ENCODE data around the gene FEM1C. TPM values are rescaled to one million over a fixed set of nuclear protein-coding genes. Genes with fewer than 3 reads are reported as not detected.
A peak's percentile ranks its signal among the peaks of the same experiment; 100 is the strongest.

FEM1C gene
- total RNA-seq, 2 experiments from 2014 or later, result 5.6 to 9.0 TPM

GRCh38 chr5:115549154-115549553, 4.6 kb upstream of the FEM1C start:
- TF ChIP-seq EZH2phosphoT487 (IDR thresholded peaks at IDR 0.05; ENCODE audit: borderline replicate concordance, low read depth, low read length) (no peak), CTCF (conservative IDR thresholded peaks at IDR 0.05; ENCODE audit: low read length) (peak; percentile 74)
- Histone ChIP-seq H3K4me3 (ENCODE audit: low read depth, low read length, poor library complexity, severe bottlenecking) (no peak overlapping the region), H3K79me2 (ENCODE audit: insufficient read depth, low read depth, low read length) (no peaks in the 10 kb centered on the region), H3K9me2 (ENCODE audit: insufficient read depth, low read length) (no peaks in the 10 kb centered on the region), H3K36me3 (ENCODE audit: insufficient read depth, low read length) (no peaks in the 10 kb centered on the region; the same call in 1 of the 2 replicates), H3K4me2 (ENCODE audit: low read length) (no peak overlapping the region), H3K4me1 (ENCODE audit: insufficient read depth, low read length, poor library complexity, severe bottlenecking) (no peaks in the 10 kb centered on the region), H4K20me1 (ENCODE audit: insufficient read depth, low read length) (no peaks in the 10 kb centered on the region), H2AFZ (ENCODE audit: low read length) (peak overlapping the region; percentile 57; the same call in 1 of the 2 replicates), H3K9me3 (ENCODE audit: low read length) (peaks cover 13% of the 10 kb centered on the region; the same call in 1 of the 2 replicates), H3K27ac (ENCODE audit: low read depth, low read length, poor library complexity, severe bottlenecking) (no peak overlapping the region)
- BruUV-seq (replicated peaks), result no TSS peak
- DNase-seq (ENCODE audit: low spot score), result peak; percentile 59
- ChIA-PET POLR2A (no interaction called here), CTCF (ENCODE audit: unreplicated experiment) (no interaction called here)
- intact Hi-C loops (cut with micrococcal nuclease; ENCODE audit: unreplicated experiment), result loop anchor here (5.0 kb wide), 1 partner anchor 38 kb away; no protein-coding TSS in a partner anchor

GRCh38 chr5:115548683-115549082, 4.1 kb upstream of the FEM1C start:
- H2AFZ ChIP-seq (ENCODE audit: low read length), result peak overlapping the region; percentile 57; the same call in 1 of the 2 replicates
- H3K36me3 ChIP-seq (ENCODE audit: insufficient read depth, low read length), result no peaks in the 10 kb centered on the region; the same call in 1 of the 2 replicates
- no peak for DNase-seq (ENCODE audit: low spot score)
- ChIA-PET POLR2A (no interaction called here), CTCF (ENCODE audit: unreplicated experiment) (no interaction called here)
- H3K4me3 ChIP-seq (ENCODE audit: low read depth, low read length, poor library complexity, severe bottlenecking), result no peak overlapping the region
- peaks cover 3% of the 10 kb centered on the region; the same call in 1 of the 2 replicates for H3K79me2 ChIP-seq (ENCODE audit: insufficient read depth, low read depth, low read length)
- BruUV-seq (replicated peaks), result no TSS peak
- H4K20me1 ChIP-seq (ENCODE audit: insufficient read depth, low read length), result peaks cover under 1% of the 10 kb centered on the region; the same call in 1 of the 2 replicates
- no peak overlapping the region for H3K4me2 ChIP-seq (ENCODE audit: low read length)
- no peaks in the 10 kb centered on the region for H3K9me2 ChIP-seq (ENCODE audit: insufficient read depth, low read length)
- H3K9me3 ChIP-seq (ENCODE audit: low read length), result peaks cover 13% of the 10 kb centered on the region; the same call in 1 of the 2 replicates
- no peak overlapping the region for H3K27ac ChIP-seq (ENCODE audit: low read depth, low read length, poor library complexity, severe bottlenecking)
- no peaks in the 10 kb centered on the region for H3K4me1 ChIP-seq (ENCODE audit: insufficient read depth, low read length, poor library complexity, severe bottlenecking)
- intact Hi-C loops (cut with micrococcal nuclease; ENCODE audit: unreplicated experiment), result loop anchor here (5.0 kb wide), 1 partner anchor 39 kb away; no protein-coding TSS in a partner anchor
- TF ChIP-seq CTCF (conservative IDR thresholded peaks at IDR 0.05; ENCODE audit: low read length) (no peak), EZH2phosphoT487 (IDR thresholded peaks at IDR 0.05; ENCODE audit: borderline replicate concordance, low read depth, low read length) (no peak)

- TF ChIP-seq EZH2phosphoT487 (IDR thresholded peaks at IDR 0.05; ENCODE audit: borderline replicate concordance, low read depth, low read length) (no peak), CTCF (conservative IDR thresholded peaks at IDR 0.05; ENCODE audit: low read length) (no peak)
- POLR2A ChIA-PET, result interaction anchor here (0.7 to 1.2 kb wide), 4 partner anchors 9 to 31 kb away, joined by 3 to 5 read pairs (median 4); no protein-coding TSS in a partner anchor
- Histone ChIP-seq H3K4me1 (ENCODE audit: insufficient read depth, low read length, poor library complexity, severe bottlenecking) (peaks cover 22% of the 10 kb centered on the region), H3K4me2 (ENCODE audit: low read length) (peak overlapping the region; percentile 66), H3K36me3 (ENCODE audit: insufficient read depth, low read length) (peaks cover 29% of the 10 kb centered on the region), H3K4me3 (ENCODE audit: low read depth, low read length, poor library complexity, severe bottlenecking) (peak overlapping the region; percentile 59), H3K79me2 (ENCODE audit: insufficient read depth, low read depth, low read length) (peaks cover 36% of the 10 kb centered on the region), H3K9me3 (ENCODE audit: low read length) (peaks cover 13% of the 10 kb centered on the region; the same call in 1 of the 2 replicates), H4K20me1 (ENCODE audit: insufficient read depth, low read length) (peaks cover 33% of the 10 kb centered on the region), H3K27ac (ENCODE audit: low read depth, low read length, poor library complexity, severe bottlenecking) (peak overlapping the region; percentile 42), H2AFZ (ENCODE audit: low read length) (peak overlapping the region; percentile 82; the same call in 1 of the 2 replicates), H3K9me2 (ENCODE audit: insufficient read depth, low read length) (no peaks in the 10 kb centered on the region)
- CTCF ChIA-PET (ENCODE audit: unreplicated experiment), result no interaction called here
- no peak for DNase-seq (ENCODE audit: low spot score)
- no TSS peak for BruUV-seq (replicated peaks)
- intact Hi-C loops (cut with micrococcal nuclease; ENCODE audit: unreplicated experiment), result loop anchor here (2.0 to 5.0 kb wide), 2 partner anchors 42 to 295 kb away; partner anchors contain the start of genes AP3S1 and ATG12
Measured at GRCh38 chr5:115545351-115545882, 842 bp upstream of the FEM1C start.
